B cell (primary cell): ENCODE results near the gene S100G. TPM values are rescaled to one million over a fixed set of nuclear protein-coding genes. Genes with fewer than 3 reads are reported as not detected.
"Not testable (repeated sequence)": the region's sequence is repeated elsewhere in the genome, so short reads cannot be mapped to it uniquely, and the experiment has no call there.

ENCODE experiments used
- ATAC-seq: fragments of 200-7000 bp; cut with Tn5 transposase; one replicate; pipeline ENCODE4 v1.10.0; 2021; ENCODE audit warnings: low read depth, mild to moderate bottlenecking, moderate number of reproducible peaks, moderate library complexity
- CTCF ChIA-PET: fragments of 350-600 bp; sonication (Branson Sonifier 250); formaldehyde crosslinking; loops from one replicate; lab custom pipeline; 2021; ENCODE audit warnings: antibody characterized with exemption, inconsistent platforms; lab: Charles Lee
- POLR2A ChIA-PET: fragments of 350-600 bp; sonication (Branson Sonifier 250); formaldehyde crosslinking; loops from one replicate; lab custom pipeline; 2021; ENCODE audit warnings: antibody characterized with exemption; lab: Charles Lee
- DNase-seq: peaks from one replicate; pipeline ENCODE4 v3.0.0; 2013
- H2AFZ ChIP-seq: 2 replicates; pipeline ENCODE4 v1.6.1; 2012; ENCODE audit warnings: mild to moderate bottlenecking, low read depth, low read length; ENCODE audit not compliant: insufficient read depth, poor library complexity, severe bottlenecking
- H3K27ac ChIP-seq, 2 donors: 1 replicate in 1 of 2; 2 replicates in 1 of 2; pipeline ENCODE4 v1.5.1; 2012 to 2013; ENCODE audit warnings: low read length in 2 of 2, mild to moderate bottlenecking in 2 of 2, moderate library complexity in 1 of 2
- H3K27me3 ChIP-seq, 4 experiments: fragments of 200-600 bp in 1 of 4; sonication (generic) in 1 of 4; replicated peaks in 1 of 4; 1 replicate in 2 of 4; 2 replicates in 2 of 4; pipeline versions ENCODE4 v1.6.1 to v1.7.0; 2013 to 2016; ENCODE audit warnings: low read length in 3 of 4, mild to moderate bottlenecking in 2 of 4, mixed read lengths in 1 of 4, moderate library complexity in 1 of 4; ENCODE audit not compliant: insufficient read depth in 4 of 4, control insufficient read depth in 3 of 4; ENCODE audit errors: control extremely low read depth in 1 of 4
- H3K36me3 ChIP-seq, 2 experiments: replicated peaks in 1 of 2; 1 replicate in 1 of 2; 2 replicates in 1 of 2; pipeline versions ENCODE4 v1.6.1 to v1.7.1; 2013; ENCODE audit warnings: low read length in 1 of 2; ENCODE audit not compliant: insufficient read depth in 2 of 2, control insufficient read depth in 1 of 2; ENCODE audit errors: control extremely low read depth in 1 of 2, extremely low read depth in 1 of 2
- H3K4me1 ChIP-seq, 2 donors: fragments of 200-600 bp in 1 of 2; sonication (generic) in 1 of 2; 1 replicate in 1 of 2; 2 replicates in 1 of 2; pipeline versions ENCODE4 v1.5.1 to v1.6.1; 2013 to 2017; ENCODE audit warnings: low read length in 2 of 2; ENCODE audit not compliant: control insufficient read depth in 2 of 2, insufficient read depth in 2 of 2
- H3K4me2 ChIP-seq: replicated peaks from 2 replicates; pipeline ENCODE3; 2012; ENCODE audit warnings: mild to moderate bottlenecking, low read depth, low read length; ENCODE audit not compliant: poor library complexity, severe bottlenecking
- H3K4me3 ChIP-seq, 5 experiments: fragments of 200-600 bp in 1 of 5; sonication (generic) in 1 of 5; 1 replicate in 3 of 5; 2 replicates in 2 of 5; pipeline versions ENCODE4 v1.5.1 to v1.7.0; 2011 to 2016; ENCODE audit warnings: low read length in 4 of 5, mild to moderate bottlenecking in 4 of 5, low read depth in 2 of 5, control low read depth in 1 of 5, moderate library complexity in 1 of 5; ENCODE audit not compliant: insufficient read depth in 1 of 5; ENCODE audit errors: control extremely low read depth in 1 of 5, extremely low read depth in 1 of 5
- H3K79me2 ChIP-seq: fragments of 200-600 bp; sonication (generic); one replicate; pipeline ENCODE4 v1.6.0; 2016; ENCODE audit warnings: low read length; ENCODE audit not compliant: control insufficient read depth, insufficient read depth
- H3K9ac ChIP-seq: fragments of 200-600 bp; sonication (generic); 2 replicates; pipeline ENCODE4 v1.6.1; 2017; ENCODE audit warnings: mild to moderate bottlenecking, low read length, moderate library complexity
- H3K9me3 ChIP-seq, 3 donors: one replicate each; pipeline versions ENCODE4 v1.6.1 to v1.7.1; 2013; ENCODE audit warnings: low read length in 2 of 3; ENCODE audit not compliant: control insufficient read depth in 2 of 3, insufficient read depth in 1 of 3; ENCODE audit errors: control extremely low read depth in 1 of 3
- H4K20me1 ChIP-seq: 2 replicates; pipeline ENCODE4 v1.6.0; 2012; ENCODE audit warnings: mild to moderate bottlenecking, low read length; ENCODE audit not compliant: insufficient read depth, control insufficient read depth, poor library complexity, severe bottlenecking
- H3K27ac Mint-ChIP-seq: one replicate; pipeline ENCODE4 v1.8.0; 2021; ENCODE audit warnings: mixed read lengths
- H3K27me3 Mint-ChIP-seq: one replicate; pipeline ENCODE4 v1.8.0; 2021; ENCODE audit warnings: mixed read lengths
- H3K4me1 Mint-ChIP-seq: one replicate; pipeline ENCODE4 v1.8.0; 2021; ENCODE audit warnings: mixed read lengths
- H3K4me3 Mint-ChIP-seq: one replicate; pipeline ENCODE4 v1.8.0; 2021; ENCODE audit warnings: mixed read lengths
- H3K9me3 Mint-ChIP-seq: one replicate; pipeline ENCODE4 v1.8.0; 2022; ENCODE audit warnings: mixed read lengths; ENCODE audit not compliant: insufficient read depth
- EZH2 ChIP-seq: IDR thresholded peaks from 2 replicates; pipeline ENCODE4 v1.6.1; 2012; ENCODE audit warnings: borderline replicate concordance, low read depth, mild to moderate bottlenecking, moderate library complexity, low read length; ENCODE audit not compliant: insufficient read depth, poor library complexity, severe bottlenecking
- WGBS: methylation state at CpG from one replicate; pipeline ENCODE4 v1.1.5; 2013; ENCODE audit warnings: missing lambda C conversion rate; ENCODE audit not compliant: insufficient coverage; 5-methylcytosine and 5-hydroxymethylcytosine counted together
- intact Hi-C: fragments of 100-400 bp; cut with micrococcal nuclease; formaldehyde crosslinking; loops from one replicate; pipeline ENCODE4 v1.10.0; 2022
- polyA plus RNA-seq: library from polyadenylated mRNA; depleted of rRNA; stranded (reverse); fragments of >200 nt; gene quantifications from 2 replicates; pipeline ENCODE4 v1.2.3, GENCODE V29; 2012
- total RNA-seq, 2 donors: library from RNA; stranded (reverse); fragments of 120-200 nt in 1 of 2; gene quantifications; 1 replicate in 1 of 2; 2 replicates in 1 of 2; pipeline versions ENCODE4 v1.2.3 to v1.2.4, GENCODE V29; 2013 to 2022
- TF ChIP-seq, protein P1 (sequence below): fragments of 200-600 bp; IDR thresholded peaks from one replicate; pipeline ENCODE4 v1.8.0; 2022; ENCODE audit warnings: antibody characterized with exemption, mild to moderate bottlenecking

S100G gene
- total and polyA plus RNA-seq, 2 donors (not counting 1 experiment from before 2014, with no cell fraction given): not detected

DNA sequence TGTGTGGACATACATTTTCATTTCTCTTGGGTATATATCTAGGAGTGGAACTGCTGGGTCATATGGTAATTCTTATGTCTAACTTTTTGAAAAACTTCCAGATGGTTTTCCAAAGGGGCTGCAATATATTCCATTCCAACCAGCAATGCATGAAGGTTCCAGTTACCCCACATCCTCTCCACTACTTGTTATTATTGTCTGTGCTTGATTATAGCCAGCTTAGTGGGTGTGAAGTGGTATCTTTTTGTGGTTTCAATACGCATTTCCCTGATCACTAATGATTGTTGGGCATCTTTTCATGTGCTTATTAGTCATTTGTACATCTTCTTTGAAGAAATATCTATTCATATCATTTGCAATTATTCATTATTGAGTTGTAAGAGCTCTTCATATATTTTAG is 31.5 kb upstream of the S100G start:
- WGBS: no CpG with 5 or more reads among the region's 1 CpG
- Histone ChIP-seq H3K4me3 (no peak overlapping the region), H3K27me3 (no peaks in the 10 kb centered on the region), H3K27ac (no peak overlapping the region), H3K4me2 (no peak overlapping the region), H3K36me3 (no peaks in the 10 kb centered on the region), H4K20me1 (no peaks in the 10 kb centered on the region), H2AFZ (no peak overlapping the region), H3K9ac (no peak overlapping the region), H3K79me2 (no peaks in the 10 kb centered on the region), H3K9me3 (no peaks in the 10 kb centered on the region), H3K4me1 (no peaks in the 10 kb centered on the region)
- H3K4me3 Mint-ChIP-seq: no peak overlapping the region
- intact Hi-C loops: no loop called here
- DNase-seq (no peak), ATAC-seq (no peak)
- no peaks in the 10 kb centered on the region for H3K27me3 Mint-ChIP-seq
- no peak overlapping the region for H3K27ac Mint-ChIP-seq
- TF ChIP-seq, protein P1, sequence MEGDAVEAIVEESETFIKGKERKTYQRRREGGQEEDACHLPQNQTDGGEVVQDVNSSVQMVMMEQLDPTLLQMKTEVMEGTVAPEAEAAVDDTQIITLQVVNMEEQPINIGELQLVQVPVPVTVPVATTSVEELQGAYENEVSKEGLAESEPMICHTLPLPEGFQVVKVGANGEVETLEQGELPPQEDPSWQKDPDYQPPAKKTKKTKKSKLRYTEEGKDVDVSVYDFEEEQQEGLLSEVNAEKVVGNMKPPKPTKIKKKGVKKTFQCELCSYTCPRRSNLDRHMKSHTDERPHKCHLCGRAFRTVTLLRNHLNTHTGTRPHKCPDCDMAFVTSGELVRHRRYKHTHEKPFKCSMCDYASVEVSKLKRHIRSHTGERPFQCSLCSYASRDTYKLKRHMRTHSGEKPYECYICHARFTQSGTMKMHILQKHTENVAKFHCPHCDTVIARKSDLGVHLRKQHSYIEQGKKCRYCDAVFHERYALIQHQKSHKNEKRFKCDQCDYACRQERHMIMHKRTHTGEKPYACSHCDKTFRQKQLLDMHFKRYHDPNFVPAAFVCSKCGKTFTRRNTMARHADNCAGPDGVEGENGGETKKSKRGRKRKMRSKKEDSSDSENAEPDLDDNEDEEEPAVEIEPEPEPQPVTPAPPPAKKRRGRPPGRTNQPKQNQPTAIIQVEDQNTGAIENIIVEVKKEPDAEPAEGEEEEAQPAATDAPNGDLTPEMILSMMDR: no peak
- TF ChIP-seq EZH2: no peak
- no peaks in the 10 kb centered on the region for H3K4me1 Mint-ChIP-seq
- CTCF ChIA-PET: no interaction called here
- POLR2A ChIA-PET: no interaction called here
- H3K9me3 Mint-ChIP-seq: no peaks in the 10 kb centered on the region

DNA sequence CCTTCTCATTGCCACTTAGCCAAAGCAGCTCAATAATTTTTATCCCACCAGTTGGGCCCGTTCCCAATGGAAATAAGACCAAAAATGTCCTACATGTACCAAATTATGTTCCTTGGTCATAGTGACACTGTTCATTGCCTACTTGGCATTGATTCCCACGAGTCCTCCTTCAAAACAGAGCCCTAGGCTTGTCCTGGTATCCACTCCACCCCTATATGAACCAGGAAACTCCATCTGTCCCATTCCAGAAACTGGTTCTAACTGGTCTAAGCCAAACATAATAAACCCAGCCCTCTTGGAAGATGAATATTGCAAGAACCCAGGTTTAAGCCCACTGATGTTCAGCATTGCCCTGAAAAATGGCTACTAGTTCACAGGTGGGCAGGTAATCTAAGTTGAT is 30.9 kb upstream of the S100G start:
- H4K20me1 ChIP-seq: no peaks in the 10 kb centered on the region
- no peak for TF ChIP-seq EZH2
- TF ChIP-seq, protein P1: no peak
- H3K79me2 ChIP-seq: no peaks in the 10 kb centered on the region
- CTCF ChIA-PET: no interaction called here
- Mint-ChIP-seq H3K27ac (no peak overlapping the region), H3K9me3 (no peaks in the 10 kb centered on the region), H3K27me3 (no peaks in the 10 kb centered on the region), H3K4me3 (no peak overlapping the region), H3K4me1 (no peaks in the 10 kb centered on the region)
- POLR2A ChIA-PET: no interaction called here
- H3K4me2 ChIP-seq: no peak overlapping the region
- DNase-seq (no peak), ATAC-seq (no peak)
- intact Hi-C loops: no loop called here
- no peak overlapping the region for H2AFZ ChIP-seq
- H3K4me3 ChIP-seq: no peak overlapping the region
- WGBS: 92% methylated on average over 2 of the region's 2 CpGs
- no peaks in the 10 kb centered on the region for H3K9me3 ChIP-seq
- H3K4me1 ChIP-seq: no peaks in the 10 kb centered on the region
- H3K9ac ChIP-seq: no peak overlapping the region
- H3K27ac ChIP-seq: no peak overlapping the region
- H3K36me3 ChIP-seq: no peaks in the 10 kb centered on the region
- H3K27me3 ChIP-seq: no peaks in the 10 kb centered on the region

DNA sequence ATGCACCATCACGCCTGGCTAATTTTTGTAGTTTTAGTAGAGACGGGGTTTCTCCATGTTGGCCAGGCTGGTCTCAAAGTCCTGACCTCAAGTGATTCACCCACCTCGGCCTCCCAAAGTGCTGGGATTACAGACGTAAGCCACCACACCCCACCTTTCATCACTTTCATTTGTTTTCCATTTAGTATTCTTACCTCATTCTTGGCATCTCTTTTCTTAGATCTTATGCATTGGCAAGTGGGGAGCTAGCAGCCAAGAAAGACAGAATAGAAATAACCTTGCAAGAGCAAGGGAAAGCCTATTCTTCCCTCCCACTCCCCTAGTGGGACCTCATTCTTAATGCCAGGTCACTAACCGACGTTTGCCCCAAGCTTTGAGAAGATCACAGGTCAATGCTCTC is 21.4 kb upstream of the S100G start:
- WGBS: no CpG with 5 or more reads among the region's 6 CpGs

More for the DNA sequence above, 21.4 kb upstream of the S100G start:
- CTCF ChIA-PET, H3K79me2 ChIP-seq, H3K4me2 ChIP-seq, H3K4me1 ChIP-seq, POLR2A ChIA-PET, H2AFZ ChIP-seq, DNase-seq, intact Hi-C loops, H3K27me3 ChIP-seq, ATAC-seq, H3K4me3 Mint-ChIP-seq, H3K4me1 Mint-ChIP-seq, H3K27me3 Mint-ChIP-seq, H3K27ac Mint-ChIP-seq, H3K9ac ChIP-seq, H3K27ac ChIP-seq, H3K4me3 ChIP-seq, H3K9me3 ChIP-seq, H3K36me3 ChIP-seq, H4K20me1 ChIP-seq, H3K9me3 Mint-ChIP-seq: not testable (repeated sequence)
